Esophagus muscularis mucosa (tissue), 3 donors: ENCODE data around the gene UCN3.

Experiments
- CTCF ChIP-seq, 3 experiments: fragments of 200-600 bp in 2 of 3; fragments of 450-650 bp in 1 of 3; sonication (generic) in 2 of 3; IDR thresholded peaks; one replicate each; pipeline ENCODE4 v1.5.1; 2017 to 2019; ENCODE audit warnings: antibody characterized with exemption in 3 of 3, mild to moderate bottlenecking in 2 of 3, moderate library complexity in 1 of 3
- POLR2A ChIP-seq: fragments of 450-650 bp; IDR thresholded peaks from one replicate; pipeline ENCODE4 v1.6.1; 2017; ENCODE audit warnings: antibody characterized with exemption, moderate library complexity, mild to moderate bottlenecking, low read depth
- POLR2AphosphoS5 ChIP-seq, 2 donors: sonication (generic); formaldehyde crosslinking; IDR thresholded peaks; one replicate each; pipeline ENCODE4 v1.6.1; 2017; ENCODE audit warnings: antibody characterized with exemption in 2 of 2

- TF ChIP-seq CTCF (IDR thresholded peaks at IDR 0.05), result no peak
- TF ChIP-seq POLR2AphosphoS5 (IDR thresholded peaks at IDR 0.05), result no peak
- no peak for TF ChIP-seq POLR2A
These were observed 48.5 kb downstream of the UCN3 start for GRCh38 chr10:5413012-5413938.
